Tibial artery (tissue), 4 donors: Measurements from ENCODE around the gene KAZN.

Experiments
- DNase-seq, 2 donors: peaks; one replicate each; pipeline ENCODE4 v3.0.0-alpha.2; 2019
- H3K27ac ChIP-seq, 2 donors: fragments of 200-600 bp; sonication (generic) in 1 of 2; 1 replicate in 1 of 2; 2 replicates in 1 of 2; pipeline ENCODE4 v1.5.1; 2018 to 2019; ENCODE audit warnings: mild to moderate bottlenecking in 1 of 2
- H3K27me3 ChIP-seq, 2 donors: fragments of 200-600 bp; sonication (generic) in 1 of 2; one replicate each; pipeline versions ENCODE4 v1.5.1 to v1.6.0; 2016 to 2019
- H3K36me3 ChIP-seq, 3 donors: fragments of 200-600 bp; sonication (generic) in 2 of 3; one replicate each; pipeline ENCODE4 v1.5.1; 2016 to 2019; ENCODE audit warnings: mild to moderate bottlenecking in 2 of 3
- H3K4me1 ChIP-seq, 4 donors: fragments of 200-600 bp; sonication (generic) in 2 of 4; 1 replicate in 3 of 4; 2 replicates in 1 of 4; pipeline ENCODE4 v1.5.1; 2016 to 2019
- H3K4me3 ChIP-seq, 2 donors: fragments of 200-600 bp; sonication (generic) in 1 of 2; 1 replicate in 1 of 2; 2 replicates in 1 of 2; pipeline ENCODE4 v1.5.1; 2018 to 2019; ENCODE audit warnings: mild to moderate bottlenecking in 2 of 2
- H3K9me3 ChIP-seq, 3 donors: fragments of 200-600 bp; sonication (generic) in 1 of 3; one replicate each; pipeline ENCODE4 v1.5.1; 2016 to 2019
- CTCF ChIP-seq, 2 experiments: fragments of 200-600 bp in 1 of 2; fragments of 450-650 bp in 1 of 2; IDR thresholded peaks; one replicate each; pipeline ENCODE4 v1.5.1; 2017 to 2019; ENCODE audit warnings: antibody characterized with exemption in 2 of 2, mild to moderate bottlenecking in 1 of 2, moderate library complexity in 1 of 2
- intact Hi-C: fragments of 100-400 bp; cut with DNase I; formaldehyde crosslinking; loops from one replicate; pipeline ENCODE4 v1.15.0; 2023; ENCODE audit warnings: low total_unique reads

Gene KAZN

GRCh38 chr1:14926818-14927575 is 328.5 kb downstream of the KAZN start:
- no peaks in the 10 kb centered on the region for H3K27me3 ChIP-seq
- DNase-seq = no peak
- H3K36me3 ChIP-seq = no peaks in the 10 kb centered on the region
- intact Hi-C loops = no loop called here
- H3K4me1 ChIP-seq = peaks cover 0 to 46% (median 15%) of the 10 kb centered on the region in 4 donors
- TF ChIP-seq CTCF (IDR thresholded peaks at IDR 0.05) = no peak
- no peak overlapping the region for H3K4me3 ChIP-seq
- H3K9me3 ChIP-seq = no peaks in the 10 kb centered on the region
- H3K27ac ChIP-seq = no peak overlapping the region

GRCh38 chr1:14928412-14928811 is 329.9 kb downstream of the KAZN start:
- intact Hi-C loops = no loop called here
- DNase-seq = no peak
- no peak for TF ChIP-seq CTCF (IDR thresholded peaks at IDR 0.05)
- no peak overlapping the region for H3K27ac ChIP-seq
- H3K27me3 ChIP-seq = no peaks in the 10 kb centered on the region
- no peak overlapping the region for H3K4me3 ChIP-seq
- no peaks in the 10 kb centered on the region for H3K36me3 ChIP-seq
- no peaks in the 10 kb centered on the region for H3K9me3 ChIP-seq
- H3K4me1 ChIP-seq = peaks cover 0 to 46% (median 13%) of the 10 kb centered on the region in 4 donors

GRCh38 chr1:14928886-14929546 is 330.5 kb downstream of the KAZN start:
- TF ChIP-seq CTCF (IDR thresholded peaks at IDR 0.05) = no peak
- Histone ChIP-seq H3K36me3 (no peaks in the 10 kb centered on the region), H3K27ac (no peak overlapping the region), H3K4me1 (peaks cover 0 to 43% (median 12%) of the 10 kb centered on the region in 4 donors), H3K27me3 (no peaks in the 10 kb centered on the region), H3K4me3 (no peak overlapping the region), H3K9me3 (no peaks in the 10 kb centered on the region)
- intact Hi-C loops = no loop called here
- DNase-seq = no peak

- no peak for DNase-seq
- no peak for TF ChIP-seq CTCF (IDR thresholded peaks at IDR 0.05)
- H3K9me3 ChIP-seq = no peaks in the 10 kb centered on the region
- H3K4me3 ChIP-seq = no peak overlapping the region
- H3K36me3 ChIP-seq = no peaks in the 10 kb centered on the region
- H3K27ac ChIP-seq = no peak overlapping the region
- intact Hi-C loops = no loop called here
- no peaks in the 10 kb centered on the region for H3K27me3 ChIP-seq
- H3K4me1 ChIP-seq = peaks cover 0 to 41% (median 12%) of the 10 kb centered on the region in 4 donors
Measured at GRCh38 chr1:14929547-14930246, 331.2 kb downstream of the KAZN start.

GRCh38 chr1:14930247-14930965 is 331.9 kb downstream of the KAZN start:
- no peaks in the 10 kb centered on the region for H3K9me3 ChIP-seq
- peaks cover 0 to 34% (median 7%) of the 10 kb centered on the region in 4 donors for H3K4me1 ChIP-seq
- no peaks in the 10 kb centered on the region for H3K36me3 ChIP-seq
- intact Hi-C loops = no loop called here
- no peaks in the 10 kb centered on the region for H3K27me3 ChIP-seq
- no peak for DNase-seq
- no peak overlapping the region for H3K4me3 ChIP-seq
- no peak for TF ChIP-seq CTCF (IDR thresholded peaks at IDR 0.05)
- no peak overlapping the region for H3K27ac ChIP-seq
